ENCODE measurements around the gene DHX58. TPM values are rescaled to one million over a fixed set of nuclear protein-coding genes. Genes with fewer than 3 reads are reported as not detected.
"Not testable (repeated sequence)": the region's sequence is repeated elsewhere in the genome, so short reads cannot be mapped to it uniquely, and the experiment has no call there.

Gene DHX58
- 5.8 TPM for polyA plus RNA-seq (ENCODE audit: insufficient read length)

- DNase-seq (ENCODE audit: low read depth) = peak; percentile 84
Measured at GRCh38 chr17:42112552-42113176, at the start of gene DHX58. DHX58 (minus strand) TSS chr17:42112714; CDS start chr17:42111892, 822 bp downstream.

- DNase-seq (ENCODE audit: low read depth) = no peak
Measured at GRCh38 chr17:42160531-42160910, 48.0 kb upstream of the DHX58 start.

- DNase-seq (ENCODE audit: low read depth) = no peak
Measured at GRCh38 chr17:42159796-42160530, 47.4 kb upstream of the DHX58 start.

- DNase-seq (ENCODE audit: low read depth) = no peak
Measured at GRCh38 chr17:42155614-42156045, 43.1 kb upstream of the DHX58 start.

GRCh38 chr17:42153919-42154742, 41.6 kb upstream of the DHX58 start:
- no peak for DNase-seq (ENCODE audit: low read depth)

GRCh38 chr17:42146911-42147607, 34.5 kb upstream of the DHX58 start:
- no peak for DNase-seq (ENCODE audit: low read depth)

- DNase-seq (ENCODE audit: low read depth) = not testable (repeated sequence)
Measured at GRCh38 chr17:42143138-42143537, 30.6 kb upstream of the DHX58 start.

GRCh38 chr17:42142371-42142896, 29.9 kb upstream of the DHX58 start:
- no peak for DNase-seq (ENCODE audit: low read depth)

GRCh38 chr17:42141382-42141781, 28.9 kb upstream of the DHX58 start:
- no peak for DNase-seq (ENCODE audit: low read depth)

- DNase-seq (ENCODE audit: low read depth) = not testable (repeated sequence)
Measured at GRCh38 chr17:42140690-42141089, 28.2 kb upstream of the DHX58 start.

- DNase-seq (ENCODE audit: low read depth) = no peak
Measured at GRCh38 chr17:42138749-42139492, 26.4 kb upstream of the DHX58 start.

- DNase-seq (ENCODE audit: low read depth) = no peak
Measured at GRCh38 chr17:42136654-42137051, 24.1 kb upstream of the DHX58 start.

GRCh38 chr17:42135664-42136653, 23.4 kb upstream of the DHX58 start:
- no peak for DNase-seq (ENCODE audit: low read depth)

- no peak for DNase-seq (ENCODE audit: low read depth)
Measured at GRCh38 chr17:42135151-42135550, 22.6 kb upstream of the DHX58 start.

GRCh38 chr17:42133461-42134041, 21.0 kb upstream of the DHX58 start:
- DNase-seq (ENCODE audit: low read depth) = no peak

GRCh38 chr17:42132941-42133340, 20.4 kb upstream of the DHX58 start:
- DNase-seq (ENCODE audit: low read depth) = no peak

GRCh38 chr17:42131981-42132432, 19.5 kb upstream of the DHX58 start:
- no peak for DNase-seq (ENCODE audit: low read depth)

- no peak for DNase-seq (ENCODE audit: low read depth)
Measured at GRCh38 chr17:42131232-42131631, 18.7 kb upstream of the DHX58 start.

- no peak for DNase-seq (ENCODE audit: low read depth)
Measured at GRCh38 chr17:42130310-42130936, 17.9 kb upstream of the DHX58 start.

Measured in forelimb muscle (tissue), 1 donor.